Ovary (tissue), 3 donors: ENCODE results near the gene CDRT4.

Source experiments
- EP300 ChIP-seq: sonication (generic); formaldehyde crosslinking; IDR thresholded peaks from one replicate; pipeline ENCODE4 v1.6.1; 2017; ENCODE audit warnings: antibody characterized with exemption
- TF ChIP-seq, protein P1 (sequence below), 3 donors: fragments of 450-650 bp in 2 of 3; fragments of 200-600 bp in 1 of 3; IDR thresholded peaks; one replicate each; pipeline versions ENCODE4 v1.5.1 to v1.8.0; 2016 to 2022; ENCODE audit warnings: antibody characterized with exemption in 3 of 3, mild to moderate bottlenecking in 1 of 3
- donor health status: DM: no; HTN: no; CAD: no.

DNA sequence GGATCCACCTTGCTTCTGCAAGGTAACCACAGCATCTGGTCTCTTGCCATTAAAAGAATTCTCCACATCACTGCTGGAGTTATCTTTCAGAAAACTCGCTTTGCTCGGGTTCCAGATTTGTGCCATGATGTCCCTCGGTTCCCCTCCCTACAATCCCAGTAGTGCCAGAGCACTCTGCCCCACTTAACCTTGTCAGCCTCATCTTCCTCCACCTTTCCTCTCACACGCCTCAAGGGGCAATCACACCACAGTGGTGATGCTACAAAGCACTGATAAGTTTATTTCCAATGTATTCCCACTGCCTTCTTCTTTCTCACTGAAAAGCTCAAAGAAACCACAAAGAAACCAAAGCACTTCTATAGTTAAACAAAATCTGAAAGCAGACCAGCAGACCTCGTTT lies 11.4 kb upstream of the CDRT4 start:
- TF ChIP-seq EP300: no peak
- TF ChIP-seq, protein P1, sequence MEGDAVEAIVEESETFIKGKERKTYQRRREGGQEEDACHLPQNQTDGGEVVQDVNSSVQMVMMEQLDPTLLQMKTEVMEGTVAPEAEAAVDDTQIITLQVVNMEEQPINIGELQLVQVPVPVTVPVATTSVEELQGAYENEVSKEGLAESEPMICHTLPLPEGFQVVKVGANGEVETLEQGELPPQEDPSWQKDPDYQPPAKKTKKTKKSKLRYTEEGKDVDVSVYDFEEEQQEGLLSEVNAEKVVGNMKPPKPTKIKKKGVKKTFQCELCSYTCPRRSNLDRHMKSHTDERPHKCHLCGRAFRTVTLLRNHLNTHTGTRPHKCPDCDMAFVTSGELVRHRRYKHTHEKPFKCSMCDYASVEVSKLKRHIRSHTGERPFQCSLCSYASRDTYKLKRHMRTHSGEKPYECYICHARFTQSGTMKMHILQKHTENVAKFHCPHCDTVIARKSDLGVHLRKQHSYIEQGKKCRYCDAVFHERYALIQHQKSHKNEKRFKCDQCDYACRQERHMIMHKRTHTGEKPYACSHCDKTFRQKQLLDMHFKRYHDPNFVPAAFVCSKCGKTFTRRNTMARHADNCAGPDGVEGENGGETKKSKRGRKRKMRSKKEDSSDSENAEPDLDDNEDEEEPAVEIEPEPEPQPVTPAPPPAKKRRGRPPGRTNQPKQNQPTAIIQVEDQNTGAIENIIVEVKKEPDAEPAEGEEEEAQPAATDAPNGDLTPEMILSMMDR (IDR thresholded peaks at IDR 0.05): no peak
